Esophagus muscularis mucosa (tissue), 4 donors: ENCODE measurements around the gene FAM13A. TPM values are rescaled to one million over a fixed set of nuclear protein-coding genes. Genes with fewer than 3 reads are reported as not detected.

Experiments used
- DNase-seq: peaks from one replicate; pipeline ENCODE4 v3.0.0-alpha.2; 2017; ENCODE audit errors: extremely low spot score
- H3K27ac ChIP-seq, 4 donors: fragments of 200-600 bp; sonication (generic); replicated peaks in 1 of 4; 1 replicate in 3 of 4; 2 replicates in 1 of 4; pipeline ENCODE4 v1.5.1; 2016 to 2019; ENCODE audit warnings: mild to moderate bottlenecking in 1 of 4
- H3K27me3 ChIP-seq, 4 donors: fragments of 200-600 bp; sonication (generic); one replicate each; pipeline versions ENCODE4 v1.5.1 to v1.6.0; 2016 to 2019
- H3K36me3 ChIP-seq, 4 donors: fragments of 200-600 bp; sonication (generic); one replicate each; pipeline ENCODE4 v1.5.1; 2016 to 2019
- H3K4me1 ChIP-seq, 4 donors: fragments of 200-600 bp; sonication (generic); one replicate each; pipeline ENCODE4 v1.5.1; 2016 to 2019
- H3K4me3 ChIP-seq, 4 donors: fragments of 200-600 bp; sonication (generic); 1 replicate in 2 of 4; 2 replicates in 2 of 4; pipeline ENCODE4 v1.5.1; 2016 to 2019; ENCODE audit warnings: mild to moderate bottlenecking in 4 of 4, moderate library complexity in 1 of 4
- H3K9me3 ChIP-seq, 4 donors: fragments of 200-600 bp; sonication (generic); 1 replicate in 3 of 4; 2 replicates in 1 of 4; pipeline ENCODE4 v1.5.1; 2016 to 2019
- CTCF ChIP-seq, 3 experiments: fragments of 200-600 bp in 2 of 3; fragments of 450-650 bp in 1 of 3; sonication (generic) in 2 of 3; IDR thresholded peaks; one replicate each; pipeline ENCODE4 v1.5.1; 2017 to 2019; ENCODE audit warnings: antibody characterized with exemption in 3 of 3, mild to moderate bottlenecking in 2 of 3, moderate library complexity in 1 of 3
- EP300 ChIP-seq: sonication (generic); formaldehyde crosslinking; IDR thresholded peaks from one replicate; pipeline ENCODE4 v1.6.1; 2017; ENCODE audit warnings: antibody characterized with exemption
- POLR2A ChIP-seq: fragments of 450-650 bp; IDR thresholded peaks from one replicate; pipeline ENCODE4 v1.6.1; 2017; ENCODE audit warnings: antibody characterized with exemption, moderate library complexity, mild to moderate bottlenecking, low read depth
- POLR2AphosphoS5 ChIP-seq, 2 donors: sonication (generic); formaldehyde crosslinking; IDR thresholded peaks; one replicate each; pipeline ENCODE4 v1.6.1; 2017; ENCODE audit warnings: antibody characterized with exemption in 2 of 2
- WGBS: methylation state at CpG from one replicate; pipeline ENCODE4 v1.1.5; 2018; 5-methylcytosine and 5-hydroxymethylcytosine counted together
- intact Hi-C: fragments of 100-400 bp; cut with DNase I; formaldehyde crosslinking; loops from one replicate; pipeline ENCODE4 v1.15.1; 2023
- total RNA-seq, 4 donors: library from RNA; depleted of rRNA; stranded (reverse); fragments of >200 nt; gene quantifications; one replicate each; pipeline versions ENCODE4 v1.1.0 to v1.2.1, GENCODE V29; 2016

The FAM13A gene
- total RNA-seq, 4 donors from 2014 or later: 22.4 to 27.2 (median 26.0) TPM

GRCh38 chr4:88981556-88981955, 75.4 kb downstream of the FAM13A start:
- H3K27ac ChIP-seq: no peak overlapping the region
- intact Hi-C loops: no loop called here
- no peaks in the 10 kb centered on the region for H3K36me3 ChIP-seq
- no peak overlapping the region for H3K4me3 ChIP-seq
- peaks cover 0 to 10% (median 6%) of the 10 kb centered on the region in 4 donors for H3K4me1 ChIP-seq
- TF ChIP-seq EP300 (no peak), POLR2A (no peak), CTCF (IDR thresholded peaks at IDR 0.05) (no peak), POLR2AphosphoS5 (IDR thresholded peaks at IDR 0.05) (no peak)
- WGBS: 88% methylated on average over 2 of the region's 2 CpGs
- H3K9me3 ChIP-seq: no peaks in the 10 kb centered on the region
- H3K27me3 ChIP-seq: no peaks in the 10 kb centered on the region
- DNase-seq: no peak

GRCh38 chr4:88979276-88979675, 77.7 kb downstream of the FAM13A start:
- H3K9me3 ChIP-seq: no peaks in the 10 kb centered on the region
- 43% methylated on average over 2 of the region's 2 CpGs for WGBS
- no peak for DNase-seq
- TF ChIP-seq POLR2AphosphoS5 (IDR thresholded peaks at IDR 0.05) (no peak), CTCF (IDR thresholded peaks at IDR 0.05) (no peak), EP300 (no peak), POLR2A (no peak)
- no peak overlapping the region for H3K4me3 ChIP-seq
- no peaks in the 10 kb centered on the region for H3K27me3 ChIP-seq
- intact Hi-C loops: no loop called here
- peak overlapping the region in 1 of 4 donors; percentile 34 for H3K27ac ChIP-seq
- H3K4me1 ChIP-seq: peaks cover 0 to 10% (median 6%) of the 10 kb centered on the region in 4 donors
- H3K36me3 ChIP-seq: no peaks in the 10 kb centered on the region

GRCh38 chr4:88976775-88977035, 80.3 kb downstream of the FAM13A start:
- intact Hi-C loops: no loop called here
- Histone ChIP-seq H3K27me3 (no peaks in the 10 kb centered on the region), H3K27ac (no peak overlapping the region), H3K4me3 (no peak overlapping the region), H3K9me3 (no peaks in the 10 kb centered on the region), H3K4me1 (peaks cover 0 to 10% (median 6%) of the 10 kb centered on the region in 4 donors), H3K36me3 (no peaks in the 10 kb centered on the region)
- DNase-seq: no peak
- TF ChIP-seq EP300 (no peak), CTCF (IDR thresholded peaks at IDR 0.05) (no peak), POLR2A (no peak), POLR2AphosphoS5 (IDR thresholded peaks at IDR 0.05) (no peak)

GRCh38 chr4:88975958-88976774, 80.8 kb downstream of the FAM13A start:
- no peak overlapping the region for H3K27ac ChIP-seq
- peaks cover 0 to 10% (median 6%) of the 10 kb centered on the region in 4 donors for H3K4me1 ChIP-seq
- no peak for TF ChIP-seq POLR2AphosphoS5 (IDR thresholded peaks at IDR 0.05)
- no peak for TF ChIP-seq EP300
- no peak overlapping the region for H3K4me3 ChIP-seq
- no peaks in the 10 kb centered on the region for H3K9me3 ChIP-seq
- intact Hi-C loops: no loop called here
- no peaks in the 10 kb centered on the region for H3K36me3 ChIP-seq
- no peaks in the 10 kb centered on the region for H3K27me3 ChIP-seq
- 78% methylated on average over 6 of the region's 6 CpGs for WGBS
- no peak for DNase-seq

- Histone ChIP-seq H3K27me3 (no peaks in the 10 kb centered on the region), H3K9me3 (no peaks in the 10 kb centered on the region), H3K36me3 (no peaks in the 10 kb centered on the region), H3K27ac (no peak overlapping the region), H3K4me3 (no peak overlapping the region), H3K4me1 (no peaks in the 10 kb centered on the region)
- 94% methylated on average over 1 of the region's 1 CpG for WGBS
- intact Hi-C loops: no loop called here
- TF ChIP-seq POLR2A (no peak), EP300 (no peak), CTCF (IDR thresholded peaks at IDR 0.05) (no peak), POLR2AphosphoS5 (IDR thresholded peaks at IDR 0.05) (no peak)
- no peak for DNase-seq
These were observed 85.4 kb downstream of the FAM13A start for GRCh38 chr4:88971536-88971935.
